ENCODE measurements around the gene ARL13B.
"Not testable (repeated sequence)": the region's sequence is repeated elsewhere in the genome, so short reads cannot be mapped to it uniquely, and the experiment has no call there.

Gene ARL13B

DNA sequence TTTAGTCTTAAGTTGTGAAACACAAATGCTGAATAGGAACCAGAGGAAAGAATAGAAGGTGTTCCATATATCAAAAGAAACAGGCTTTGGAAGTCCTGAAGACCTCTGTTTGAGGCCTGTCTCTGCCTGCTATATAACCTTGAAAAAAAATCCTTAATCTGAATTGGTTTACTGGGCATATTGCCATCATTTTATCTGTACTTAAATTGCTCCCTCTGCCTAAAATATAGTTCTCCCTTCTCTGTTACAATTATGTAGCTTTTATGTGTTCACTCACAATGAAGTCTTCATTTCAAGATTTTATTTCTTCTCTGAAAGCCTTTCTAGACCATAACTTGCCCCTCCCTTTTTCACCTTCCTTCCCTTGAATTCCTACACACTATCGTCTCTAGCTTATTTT lies 21.2 kb downstream of the ARL13B start:
- no peak for DNase-seq (ENCODE audit: low spot score)

DNA sequence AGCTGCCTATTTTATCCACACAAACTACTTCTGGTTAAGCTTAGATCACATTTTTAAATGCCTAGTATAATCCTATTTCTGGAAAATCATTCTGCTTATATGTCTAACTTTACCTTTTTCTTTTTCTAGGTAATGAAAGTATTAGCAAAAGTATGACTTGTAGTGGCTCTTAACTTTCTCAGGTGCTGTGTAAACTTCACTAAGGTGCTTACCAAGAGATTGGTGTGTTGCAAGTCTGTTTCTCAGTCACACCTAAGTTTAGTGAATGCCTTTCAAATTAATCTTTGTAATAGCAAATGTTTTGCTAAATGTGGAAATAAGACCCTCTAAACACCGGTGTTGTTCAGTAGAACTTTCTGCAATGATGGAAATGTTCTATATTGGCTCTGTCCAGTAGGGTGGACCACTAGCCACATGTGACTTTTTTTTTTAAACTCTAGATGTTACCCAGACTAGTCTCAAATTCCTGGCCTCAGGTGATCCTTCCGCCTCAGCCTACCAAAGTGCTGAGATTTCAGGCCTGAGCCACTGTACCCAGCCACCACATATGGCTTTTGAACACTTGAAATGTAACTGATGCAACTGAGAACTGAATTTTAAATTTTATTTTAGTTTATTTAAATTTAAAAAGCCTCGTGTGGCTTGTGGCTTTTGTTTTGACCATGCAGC lies 22.0 kb downstream of the ARL13B start:
- no peak for DNase-seq (ENCODE audit: low spot score)

DNA sequence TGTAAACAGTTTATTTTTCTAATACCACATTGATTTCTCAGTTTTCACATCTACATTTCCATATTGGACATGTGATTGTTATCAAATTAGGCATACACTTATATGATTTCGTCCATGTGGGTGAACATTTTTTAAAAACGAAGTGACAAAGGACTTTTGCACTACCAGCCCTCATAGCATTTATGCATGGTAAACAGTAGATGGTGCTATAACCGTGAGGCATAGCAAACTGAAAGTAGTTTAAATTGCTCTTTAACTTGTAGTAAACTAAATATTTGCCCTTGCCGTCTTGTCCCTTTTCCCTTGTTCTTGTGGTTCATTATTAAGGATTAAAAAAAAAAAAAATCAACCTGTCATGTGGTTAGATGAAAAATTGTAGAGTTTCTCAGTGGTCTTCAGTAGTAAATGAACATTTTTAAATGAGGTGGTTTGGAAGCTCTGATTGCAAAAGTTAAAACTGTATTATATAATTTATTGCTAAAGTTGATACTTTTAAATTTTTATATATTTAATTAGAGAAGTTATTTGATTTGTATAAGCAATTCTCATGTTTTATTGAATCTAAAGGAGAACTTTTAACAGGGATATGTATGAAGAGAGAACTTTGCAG lies 24.5 kb downstream of the ARL13B start:
- DNase-seq (ENCODE audit: low spot score): peak; percentile 42

GRCh38 chr3:94008253-94008652 lies 28.3 kb downstream of the ARL13B start:
- no peak for DNase-seq (ENCODE audit: low spot score)

GRCh38 chr3:94009608-94010007 lies 29.7 kb downstream of the ARL13B start:
- DNase-seq (ENCODE audit: low spot score): no peak

DNA sequence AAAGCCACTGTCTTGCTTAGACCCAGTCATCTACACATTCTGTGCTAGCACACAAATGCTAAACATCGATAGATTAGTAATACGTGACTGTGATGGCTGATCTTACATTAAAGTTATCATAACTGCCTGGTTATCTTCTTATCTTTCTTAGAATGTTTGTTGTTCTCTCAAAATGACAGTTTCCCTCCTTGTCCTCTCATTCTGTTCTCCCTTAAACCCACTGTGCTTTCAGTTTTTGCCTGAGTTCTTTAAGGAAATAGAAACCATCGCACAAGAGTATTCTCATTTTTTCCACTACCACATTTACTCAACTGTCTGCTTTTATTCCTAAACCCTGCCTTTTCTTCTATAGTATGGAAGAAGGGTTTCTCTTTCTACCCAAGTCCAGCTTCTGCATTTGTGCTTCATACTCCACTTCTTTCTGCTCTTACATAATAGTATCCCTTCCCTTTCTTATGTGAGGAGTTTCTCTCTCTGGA lies 31.3 kb downstream of the ARL13B start:
- DNase-seq (ENCODE audit: low spot score): no peak

GRCh38 chr3:94012185-94012584 lies 32.2 kb downstream of the ARL13B start:
- DNase-seq (ENCODE audit: low spot score): no peak

- DNase-seq (ENCODE audit: low spot score): no peak
Measured at GRCh38 chr3:94015025-94015424, 35.1 kb downstream of the ARL13B start.

- no peak for DNase-seq (ENCODE audit: low spot score)
Measured at GRCh38 chr3:94019659-94020058, 39.7 kb downstream of the ARL13B start.

GRCh38 chr3:94020293-94020692 lies 40.3 kb downstream of the ARL13B start:
- no peak for DNase-seq (ENCODE audit: low spot score)

- no peak for DNase-seq (ENCODE audit: low spot score)
Measured at GRCh38 chr3:94024385-94024784, 44.4 kb downstream of the ARL13B start.

GRCh38 chr3:94026623-94027022 lies 46.7 kb downstream of the ARL13B start:
- no peak for DNase-seq (ENCODE audit: low spot score)

GRCh38 chr3:94028093-94028837 lies 48.3 kb downstream of the ARL13B start, which contains the start of gene STX19:
STX19 (minus strand) TSS chr3:94028597; CDS start chr3:94015269, 13,328 bp downstream.
- no peak for DNase-seq (ENCODE audit: low spot score)

DNA sequence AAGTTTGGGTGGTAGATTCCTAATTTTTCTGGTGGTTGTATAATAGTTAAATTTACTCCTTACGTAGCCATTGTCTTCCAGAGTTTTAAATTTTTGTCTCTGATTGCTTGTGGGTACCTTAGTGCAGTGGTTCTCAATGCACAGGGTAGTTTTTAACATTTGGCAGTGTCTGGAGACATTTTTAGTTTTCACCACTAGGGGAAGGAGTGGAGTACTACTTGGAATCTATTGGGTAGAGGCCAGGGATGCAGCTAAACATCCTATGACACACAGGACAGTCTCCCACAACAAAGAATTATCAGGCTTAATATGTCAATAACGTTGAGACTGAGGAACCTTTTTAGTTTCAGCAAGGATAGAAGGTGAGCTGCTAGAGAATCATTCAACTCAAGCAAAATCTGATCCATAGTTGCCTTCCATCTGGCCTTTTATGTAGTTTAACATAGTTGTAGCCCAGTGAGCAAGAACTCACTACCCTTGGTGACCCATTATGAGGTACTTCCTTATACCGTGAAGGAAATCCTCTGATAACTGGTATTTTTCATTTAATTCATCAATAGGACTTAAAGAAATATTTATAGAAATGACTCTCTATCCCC lies 57.1 kb downstream of the ARL13B start:
- peak; percentile 7 for DNase-seq (ENCODE audit: low spot score)

DNA sequence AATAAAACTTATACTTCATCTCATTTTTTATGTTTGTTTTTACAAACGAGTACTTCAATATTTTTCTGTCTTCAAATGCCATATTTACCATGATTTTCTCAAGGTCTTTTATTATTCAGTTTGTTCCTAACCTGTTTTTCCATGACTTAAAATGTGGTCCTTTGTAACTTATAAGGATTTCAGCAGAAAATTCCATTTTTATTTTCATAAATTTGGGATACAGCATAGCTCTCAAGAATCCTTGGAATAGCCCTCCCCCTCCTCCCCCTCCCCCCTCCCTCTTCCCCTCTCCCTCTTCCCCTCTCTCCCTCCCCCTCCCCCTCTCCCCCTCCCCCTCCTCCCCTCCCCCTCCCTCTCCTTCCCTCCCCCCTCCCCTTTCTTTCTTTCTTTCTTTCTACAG lies 63.3 kb downstream of the ARL13B start:
- no peak for DNase-seq (ENCODE audit: low spot score)

DNA sequence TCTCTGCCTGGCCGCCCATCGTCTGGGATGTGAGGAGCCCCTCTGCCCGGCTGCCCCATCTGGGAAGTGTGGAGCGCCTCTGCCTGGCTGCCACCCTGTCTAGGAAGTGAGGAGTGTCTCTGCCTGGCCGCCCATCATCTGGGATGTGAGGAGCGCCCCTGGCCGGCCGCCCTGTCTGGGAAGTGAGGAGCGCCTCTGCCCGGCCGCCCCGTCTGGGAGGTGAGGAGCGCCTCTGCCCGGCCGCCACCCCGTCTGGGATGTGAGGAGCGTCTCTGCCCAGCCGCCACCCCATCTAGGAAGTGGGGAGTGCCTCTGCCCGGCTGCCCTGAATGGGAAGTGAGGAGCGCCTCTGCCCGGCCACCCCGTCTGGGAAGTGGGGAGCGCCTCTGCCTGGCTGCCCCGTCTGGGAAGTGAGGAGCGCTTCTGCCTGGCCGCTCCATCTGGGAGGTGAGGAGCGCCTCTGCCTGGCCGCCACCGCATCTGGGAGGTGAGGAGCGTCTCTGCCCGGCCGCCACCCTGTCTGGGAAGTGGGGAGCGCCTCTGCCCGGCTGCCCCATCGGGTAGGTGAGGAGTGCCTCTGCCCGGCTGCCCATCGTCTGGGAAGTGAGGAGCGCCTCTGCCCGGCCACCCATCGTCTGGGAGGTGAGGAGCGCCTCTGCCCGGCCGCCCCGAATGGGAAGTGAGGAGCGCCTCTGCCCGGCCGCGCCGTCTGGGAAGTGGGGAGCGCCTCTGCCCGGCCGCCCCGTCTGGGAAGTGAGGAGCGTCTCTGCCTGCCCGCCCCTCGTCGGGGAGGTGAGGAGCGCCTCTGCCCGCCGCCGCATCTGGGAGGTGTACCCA lies 64.4 kb downstream of the ARL13B start:
- DNase-seq (ENCODE audit: low spot score): not testable (repeated sequence)

DNA sequence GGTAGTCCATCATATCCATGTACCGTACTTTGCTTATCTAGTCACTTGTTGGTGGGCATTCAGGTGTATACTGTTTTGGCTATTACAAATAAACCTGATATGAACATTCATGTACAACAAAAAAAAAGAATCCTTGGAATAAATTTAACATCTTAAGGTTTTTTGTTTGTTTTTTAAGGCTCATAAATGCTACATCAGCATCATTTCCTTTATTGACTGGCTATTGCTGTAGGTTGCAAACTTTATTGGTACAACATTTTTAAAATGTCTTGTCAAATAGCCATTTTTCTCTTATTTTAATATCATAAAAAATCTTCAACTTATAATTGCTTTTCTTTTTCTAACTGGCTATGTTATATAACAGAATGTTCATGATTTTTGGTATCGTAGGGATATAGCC lies 66.6 kb downstream of the ARL13B start:
- DNase-seq (ENCODE audit: low spot score): no peak

DNA sequence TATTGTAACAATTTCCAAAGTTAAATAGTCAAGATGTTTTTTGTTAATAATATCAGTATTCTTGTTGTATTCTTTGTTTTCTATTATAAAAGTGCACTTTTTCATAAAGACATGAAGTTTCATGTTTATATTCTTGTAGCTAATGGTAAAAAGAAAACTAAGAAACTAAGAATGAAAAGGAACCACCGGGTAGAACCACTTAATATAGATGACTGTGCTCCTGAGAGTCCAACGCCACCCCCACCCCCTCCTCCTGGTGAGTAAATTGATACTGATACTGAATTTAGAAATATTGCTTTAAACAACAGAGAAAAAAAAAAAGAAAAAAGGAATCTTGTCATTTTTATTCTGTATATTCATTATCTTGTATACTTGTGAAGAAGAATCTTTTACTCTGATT lies 69.3 kb downstream of the ARL13B start:
- no peak for DNase-seq (ENCODE audit: low spot score)

- DNase-seq (ENCODE audit: low spot score): no peak
Measured at GRCh38 chr3:94050546-94050945, 70.6 kb downstream of the ARL13B start.

- no peak for DNase-seq (ENCODE audit: low spot score)
Measured at GRCh38 chr3:94061297-94061696, 81.3 kb downstream of the ARL13B start.

GRCh38 chr3:94062513-94063404 lies 82.8 kb downstream of the ARL13B start, which contains the start of the genes DHFR2 and NSUN3:
DHFR2 (minus strand) TSS chr3:94062916; CDS start chr3:94061511, 1,405 bp downstream.
NSUN3 (plus strand) TSS chr3:94063061; CDS start chr3:94063127, 66 bp downstream.
- DNase-seq (ENCODE audit: low spot score): peak; percentile 95

Measured in SW480 (cell line).